Activated CD4-positive, alpha-beta T cell treated with anti-CD3 and anti-CD28 coated beads, Interleukin-2, amount 50 U/mL, for 48 hours (primary cell): Measurements from ENCODE around the gene RAB15.

ENCODE experiments used
- DNase-seq, 2 experiments: peaks; one replicate each; pipeline ENCODE4 v3.0.0-alpha.2; 2020

RAB15 gene

DNA sequence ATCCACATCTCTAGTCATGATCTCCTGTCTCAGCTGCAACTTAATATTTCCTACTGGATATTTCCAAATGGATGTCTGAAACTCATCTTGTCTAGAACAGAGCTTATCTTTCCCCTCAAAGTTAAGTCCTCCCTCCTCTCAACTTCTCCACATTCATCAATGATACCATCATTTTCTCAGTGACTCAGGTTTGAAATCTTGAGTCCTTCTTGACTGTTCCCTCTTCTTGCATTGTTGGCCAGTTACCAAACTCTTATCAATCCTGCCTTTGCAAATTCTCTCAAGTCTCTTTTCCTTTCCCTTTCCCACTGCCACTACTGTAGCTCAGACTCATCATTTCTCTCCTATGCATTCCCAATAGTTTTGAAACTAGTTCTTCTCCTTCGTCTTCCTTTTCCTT, 72.2 kb downstream of the RAB15 start:
- no peak for DNase-seq
